ENCODE results near the gene BLOC1S5.
A peak's percentile ranks its signal among the peaks of the same experiment; 100 is the strongest.

Gene BLOC1S5

GRCh38 chr6:8061736-8062135, 2.5 kb downstream of the BLOC1S5 start:
- no peak for TF ChIP-seq POLR2A (IDR thresholded peaks at IDR 0.05; ENCODE audit: extremely low read depth, insufficient read length)
- no peak for TF ChIP-seq MYC (IDR thresholded peaks at IDR 0.05; ENCODE audit: low read depth, low read length)
- no peak for TF ChIP-seq MAX (IDR thresholded peaks at IDR 0.05; ENCODE audit: low read depth, low read length)
- no peak for TF ChIP-seq CTCF (IDR thresholded peaks at IDR 0.05; ENCODE audit: low read depth, low read length)
- DNase-seq (ENCODE audit: low read depth): no peak
- H3K4me3 ChIP-seq (ENCODE audit: low read depth, low read length): no peak overlapping the region

GRCh38 chr6:8060346-8060745, 3.8 kb downstream of the BLOC1S5 start:
- no peak for DNase-seq (ENCODE audit: low read depth)
- no peak for TF ChIP-seq MAX (IDR thresholded peaks at IDR 0.05; ENCODE audit: low read depth, low read length)
- TF ChIP-seq CTCF (IDR thresholded peaks at IDR 0.05; ENCODE audit: low read depth, low read length): no peak
- TF ChIP-seq MYC (IDR thresholded peaks at IDR 0.05; ENCODE audit: low read depth, low read length): no peak
- TF ChIP-seq POLR2A (IDR thresholded peaks at IDR 0.05; ENCODE audit: extremely low read depth, insufficient read length): no peak
- H3K4me3 ChIP-seq (ENCODE audit: low read depth, low read length): no peak overlapping the region

GRCh38 chr6:8059129-8059528, 5.1 kb downstream of the BLOC1S5 start:
- DNase-seq (ENCODE audit: low read depth): peak; percentile 47
- H3K4me3 ChIP-seq (ENCODE audit: low read depth, low read length): no peak overlapping the region
- no peak for TF ChIP-seq MYC (IDR thresholded peaks at IDR 0.05; ENCODE audit: low read depth, low read length)
- no peak for TF ChIP-seq MAX (IDR thresholded peaks at IDR 0.05; ENCODE audit: low read depth, low read length)
- no peak for TF ChIP-seq POLR2A (IDR thresholded peaks at IDR 0.05; ENCODE audit: extremely low read depth, insufficient read length)
- no peak for TF ChIP-seq CTCF (IDR thresholded peaks at IDR 0.05; ENCODE audit: low read depth, low read length)

GRCh38 chr6:8057793-8058192, 6.4 kb downstream of the BLOC1S5 start:
- no peak for DNase-seq (ENCODE audit: low read depth)
- TF ChIP-seq CTCF (IDR thresholded peaks at IDR 0.05; ENCODE audit: low read depth, low read length) (no peak), MAX (IDR thresholded peaks at IDR 0.05; ENCODE audit: low read depth, low read length) (no peak), POLR2A (IDR thresholded peaks at IDR 0.05; ENCODE audit: extremely low read depth, insufficient read length) (no peak), MYC (IDR thresholded peaks at IDR 0.05; ENCODE audit: low read depth, low read length) (no peak)
- no peak overlapping the region for H3K4me3 ChIP-seq (ENCODE audit: low read depth, low read length)

- TF ChIP-seq POLR2A (IDR thresholded peaks at IDR 0.05; ENCODE audit: extremely low read depth, insufficient read length) (no peak), MAX (IDR thresholded peaks at IDR 0.05; ENCODE audit: low read depth, low read length) (no peak), MYC (IDR thresholded peaks at IDR 0.05; ENCODE audit: low read depth, low read length) (no peak), CTCF (IDR thresholded peaks at IDR 0.05; ENCODE audit: low read depth, low read length) (no peak)
- H3K4me3 ChIP-seq (ENCODE audit: low read depth, low read length): no peak overlapping the region
- no peak for DNase-seq (ENCODE audit: low read depth)
Measured at GRCh38 chr6:8057263-8057662, 6.9 kb downstream of the BLOC1S5 start.

- TF ChIP-seq MYC (IDR thresholded peaks at IDR 0.05; ENCODE audit: low read depth, low read length): no peak
- TF ChIP-seq MAX (IDR thresholded peaks at IDR 0.05; ENCODE audit: low read depth, low read length): no peak
- no peak for DNase-seq (ENCODE audit: low read depth)
- H3K4me3 ChIP-seq (ENCODE audit: low read depth, low read length): no peak overlapping the region
Measured at GRCh38 chr6:8054276-8054675, 9.9 kb downstream of the BLOC1S5 start.
